Calu3 (cell line): Measurements from ENCODE around the gene SRRM5. TPM values are rescaled to one million over a fixed set of nuclear protein-coding genes. Genes with fewer than 3 reads are reported as not detected.
A peak's percentile ranks its signal among the peaks of the same experiment; 100 is the strongest.

Source experiments
- BruUV-seq: library from RNA; stranded (reverse); fragments of 400-500 nt; replicated peaks from 2 replicates; lab custom pipeline; 2021; lab: Mats Ljungman, UMichigan
- CTCF ChIA-PET: fragments of 300-600 bp; sonication (Branson Sonifier 250); formaldehyde crosslinking; loops from one replicate; lab custom pipeline; 2022; ENCODE audit warnings: antibody characterized with exemption; lab: Charles Lee
- DNase-seq: peaks from one replicate; pipeline ENCODE4 v3.0.0; 2022
- H3K27ac Mint-ChIP-seq: one replicate; pipeline ENCODE4 v1.8.0; 2022; ENCODE audit warnings: mixed read lengths; ENCODE audit not compliant: unreplicated experiment
- H3K27me3 Mint-ChIP-seq: one replicate; pipeline ENCODE4 v1.8.0; 2022; ENCODE audit warnings: mixed read lengths; ENCODE audit not compliant: unreplicated experiment
- H3K36me3 Mint-ChIP-seq: one replicate; pipeline ENCODE4 v1.8.0; 2022; ENCODE audit warnings: mild to moderate bottlenecking, moderate library complexity, mixed read lengths; ENCODE audit not compliant: insufficient read depth, unreplicated experiment
- H3K4me1 Mint-ChIP-seq: one replicate; pipeline ENCODE4 v1.8.0; 2022; ENCODE audit warnings: mild to moderate bottlenecking, low read depth, mixed read lengths; ENCODE audit not compliant: unreplicated experiment
- H3K4me3 Mint-ChIP-seq: one replicate; pipeline ENCODE4 v1.8.0; 2022; ENCODE audit warnings: mild to moderate bottlenecking, low read depth, moderate library complexity, mixed read lengths; ENCODE audit not compliant: unreplicated experiment
- H3K9me3 Mint-ChIP-seq: one replicate; pipeline ENCODE4 v1.8.0; 2022; ENCODE audit warnings: low read depth, mixed read lengths; ENCODE audit not compliant: unreplicated experiment
- CTCF ChIP-seq: fragments of 200-600 bp; IDR thresholded peaks from one replicate; pipeline ENCODE4 v1.8.0; 2022; ENCODE audit warnings: antibody characterized with exemption; ENCODE audit not compliant: unreplicated experiment
- intact Hi-C: fragments of 100-400 bp; cut with micrococcal nuclease; formaldehyde crosslinking; loops from one replicate; pipeline ENCODE4 v1.10.0; 2022; ENCODE audit not compliant: unreplicated experiment
- total RNA-seq: library from RNA; stranded (reverse); gene quantifications from 2 replicates; pipeline ENCODE4 v1.2.3, GENCODE V29; 2022

SRRM5 gene
- total RNA-seq, 1 experiment from 2014 or later: 1.9 TPM

- H3K9me3 Mint-ChIP-seq: no peaks in the 10 kb centered on the region
- H3K36me3 Mint-ChIP-seq: peaks cover 28% of the 10 kb centered on the region
- peaks cover 37% of the 10 kb centered on the region for H3K27me3 Mint-ChIP-seq
- H3K27ac Mint-ChIP-seq: no peak overlapping the region
- BruUV-seq: no TSS peak
- no peak for DNase-seq
- no peak overlapping the region for H3K4me3 Mint-ChIP-seq
- H3K4me1 Mint-ChIP-seq: peaks cover 19% of the 10 kb centered on the region
- intact Hi-C loops: no loop called here
- no peak for TF ChIP-seq CTCF
- CTCF ChIA-PET: interaction anchor here (1.2 kb wide), 1 partner anchor 32 kb away, joined by 3 read pairs; no protein-coding TSS in a partner anchor
These were observed 24.3 kb downstream of the SRRM5 start for GRCh38 chr19:43636121-43636683.

GRCh38 chr19:43638214-43638994 is 26.5 kb downstream of the SRRM5 start:
- CTCF ChIA-PET: no interaction called here
- Mint-ChIP-seq H3K36me3 (peaks cover 32% of the 10 kb centered on the region), H3K9me3 (no peaks in the 10 kb centered on the region), H3K4me1 (peaks cover 25% of the 10 kb centered on the region), H3K27me3 (peaks cover 45% of the 10 kb centered on the region), H3K4me3 (peak overlapping the region; percentile 74), H3K27ac (peak overlapping the region; percentile 70)
- TF ChIP-seq CTCF: no peak
- BruUV-seq: TSS peak; percentile 70
- intact Hi-C loops: no loop called here
- DNase-seq: no peak

GRCh38 chr19:43638995-43639518 is 27.2 kb downstream of the SRRM5 start:
- TF ChIP-seq CTCF: no peak
- peak overlapping the region; percentile 74 for H3K4me3 Mint-ChIP-seq
- peaks cover 32% of the 10 kb centered on the region for H3K36me3 Mint-ChIP-seq
- H3K27me3 Mint-ChIP-seq: peaks cover 45% of the 10 kb centered on the region
- H3K9me3 Mint-ChIP-seq: no peaks in the 10 kb centered on the region
- H3K27ac Mint-ChIP-seq: peak overlapping the region; percentile 70
- no TSS peak for BruUV-seq
- intact Hi-C loops: no loop called here
- CTCF ChIA-PET: no interaction called here
- peaks cover 25% of the 10 kb centered on the region for H3K4me1 Mint-ChIP-seq
- DNase-seq: no peak

GRCh38 chr19:43639519-43640423 is 27.9 kb downstream of the SRRM5 start, which contains the start of gene CADM4:
TSS of gene CADM4 (minus strand) at chr19:43639850. CDS start at chr19:43639790, 60 bp downstream.
- H3K4me3 Mint-ChIP-seq: peak within 1 kb of the TSS; percentile 74
- intact Hi-C loops: no loop called here
- peak; percentile 45 for DNase-seq
- CTCF ChIA-PET: interaction anchor here (0.7 kb wide), 1 partner anchor 28 kb away, joined by 4 read pairs; no protein-coding TSS in a partner anchor
- H3K36me3 Mint-ChIP-seq: peaks cover 32% of the 10 kb centered on the region
- no peak for TF ChIP-seq CTCF
- peaks cover 45% of the 10 kb centered on the region for H3K27me3 Mint-ChIP-seq
- H3K4me1 Mint-ChIP-seq: peaks cover 25% of the 10 kb centered on the region
- H3K9me3 Mint-ChIP-seq: no peaks in the 10 kb centered on the region
- peak within 1 kb of the TSS; percentile 70 for H3K27ac Mint-ChIP-seq
- BruUV-seq: no TSS peak
